Fibroblast of skin of right biceps (primary cell): ENCODE measurements around the gene GADD45B.

Source experiments
- DNase-seq: peaks from one replicate; pipeline ENCODE4 v3.0.0-alpha.2; 2013

GADD45B gene

GRCh38 chr19:2475702-2476450, at the start of gene GADD45B:
Gene GADD45B (plus strand): TSS chr19:2476127. CDS start chr19:2476359, 232 bp downstream.
- DNase-seq: peak; percentile 99

GRCh38 chr19:2426611-2427428, 49.1 kb upstream of the GADD45B start:
- DNase-seq: peak; percentile 46

GRCh38 chr19:2427429-2428320, 48.3 kb upstream of the GADD45B start, which contains the start of gene TIMM13:
Gene TIMM13 (minus strand): TSS chr19:2427586. CDS start chr19:2427533, 53 bp downstream.
- DNase-seq: peak; percentile 95

- peak; percentile 19 for DNase-seq
Measured at GRCh38 chr19:2428321-2428690, 47.6 kb upstream of the GADD45B start.

GRCh38 chr19:2428756-2429711, 46.9 kb upstream of the GADD45B start:
- DNase-seq: no peak

- DNase-seq: no peak
Measured at GRCh38 chr19:2429917-2430535, 45.9 kb upstream of the GADD45B start.

GRCh38 chr19:2431318-2432055, 44.4 kb upstream of the GADD45B start:
- no peak for DNase-seq

- no peak for DNase-seq
Measured at GRCh38 chr19:2432131-2432848, 43.6 kb upstream of the GADD45B start.

GRCh38 chr19:2433854-2434253, 42.1 kb upstream of the GADD45B start:
- no peak for DNase-seq

- no peak for DNase-seq
Measured at GRCh38 chr19:2434267-2434666, 41.7 kb upstream of the GADD45B start.

- DNase-seq: no peak
Measured at GRCh38 chr19:2434721-2435265, 41.1 kb upstream of the GADD45B start.

- no peak for DNase-seq
Measured at GRCh38 chr19:2436384-2436783, 39.5 kb upstream of the GADD45B start.

- no peak for DNase-seq
Measured at GRCh38 chr19:2436926-2437325, 39.0 kb upstream of the GADD45B start.

GRCh38 chr19:2438178-2438577, 37.7 kb upstream of the GADD45B start:
- DNase-seq: no peak

GRCh38 chr19:2440515-2440914, 35.4 kb upstream of the GADD45B start:
- no peak for DNase-seq

- DNase-seq: no peak
Measured at GRCh38 chr19:2441096-2441752, 34.7 kb upstream of the GADD45B start.

GRCh38 chr19:2443116-2443784, 32.7 kb upstream of the GADD45B start:
- no peak for DNase-seq

- no peak for DNase-seq
Measured at GRCh38 chr19:2443785-2444182, 32.1 kb upstream of the GADD45B start.
